GM12892 (cell line): ENCODE measurements around the gene HSD17B8.

Source experiments
- POLR2A ChIP-seq: IDR thresholded peaks from 2 replicates; pipeline ENCODE4 v1.6.1; 2011; ENCODE audit warnings: low read depth, low read length, control low read depth
- POLR2AphosphoS5 ChIP-seq: IDR thresholded peaks from 2 replicates; pipeline ENCODE4 v1.6.1; 2011; ENCODE audit warnings: low read depth, low read length, control low read depth

DNA sequence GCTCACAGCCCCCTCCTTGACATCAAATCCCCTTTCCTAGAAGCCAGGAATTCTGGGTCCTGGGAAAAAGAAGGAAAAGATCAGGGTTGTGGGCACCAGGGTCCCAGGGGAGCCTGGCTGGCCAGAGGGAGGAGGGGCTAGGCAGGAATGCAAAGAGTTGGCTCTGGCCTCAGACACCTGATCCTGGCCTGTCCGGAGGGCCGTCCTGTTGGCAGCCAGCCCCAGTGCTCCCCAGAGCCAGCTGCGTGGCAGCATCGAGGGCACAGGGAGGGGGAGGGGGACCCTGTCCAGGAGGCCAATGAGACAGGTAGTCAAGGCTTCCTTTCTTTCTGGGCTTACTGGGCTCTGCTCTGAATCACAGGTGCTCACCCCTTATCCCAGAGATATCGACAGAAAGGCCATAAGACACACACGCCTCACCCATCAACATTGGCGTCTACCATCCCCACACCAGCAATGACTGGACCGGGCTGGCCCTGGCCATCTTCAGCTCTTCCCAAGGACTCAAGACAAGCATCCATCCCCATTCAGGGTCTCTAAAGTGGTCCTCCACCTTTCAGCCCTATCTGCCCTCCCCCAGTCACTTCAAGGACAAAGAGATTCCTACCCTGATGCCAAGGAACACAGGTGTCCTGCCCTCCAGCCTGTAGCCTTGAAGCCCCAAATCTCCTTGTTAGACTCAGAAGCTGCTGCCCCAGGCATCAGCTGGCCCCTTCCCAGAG is 12.9 kb upstream of the HSD17B8 start:
- TF ChIP-seq POLR2A, result no peak
- no peak for TF ChIP-seq POLR2AphosphoS5
